Ovary (tissue), 9 donors: Measurements from ENCODE around the gene SYT8. TPM values are rescaled to one million over a fixed set of nuclear protein-coding genes. Genes with fewer than 3 reads are reported as not detected.

ENCODE experiments used
- DNase-seq, 5 donors: peaks; one replicate each; pipeline ENCODE4 v3.0.0-alpha.2; 2019 to 2020
- H3K27ac ChIP-seq, 2 donors: fragments of 200-600 bp; one replicate each; pipeline versions ENCODE4 v1.5.1 to v1.8.0; 2019 to 2022
- H3K27me3 ChIP-seq: fragments of 200-600 bp; one replicate; pipeline ENCODE4 v1.8.0; 2022
- H3K36me3 ChIP-seq: fragments of 200-600 bp; sonication (generic); one replicate; pipeline ENCODE4 v1.5.1; 2019
- H3K4me1 ChIP-seq: one replicate; pipeline ENCODE4 v1.8.1; 2013; ENCODE audit warnings: mild to moderate bottlenecking, moderate library complexity; ENCODE audit not compliant: insufficient read depth
- H3K4me3 ChIP-seq: fragments of 200-600 bp; sonication (generic); one replicate; pipeline ENCODE4 v1.5.1; 2017
- H3K9me3 ChIP-seq, 2 donors: fragments of 200-600 bp in 1 of 2; sonication (generic) in 1 of 2; one replicate each; pipeline versions ENCODE4 v1.5.1 to v1.8.1; 2013 to 2019; ENCODE audit warnings: mild to moderate bottlenecking in 1 of 2, moderate library complexity in 1 of 2
- CTCF ChIP-seq, 3 donors: fragments of 450-650 bp in 2 of 3; fragments of 200-600 bp in 1 of 3; IDR thresholded peaks; one replicate each; pipeline versions ENCODE4 v1.5.1 to v1.8.0; 2016 to 2022; ENCODE audit warnings: antibody characterized with exemption in 3 of 3, mild to moderate bottlenecking in 1 of 3
- EP300 ChIP-seq: sonication (generic); formaldehyde crosslinking; IDR thresholded peaks from one replicate; pipeline ENCODE4 v1.6.1; 2017; ENCODE audit warnings: antibody characterized with exemption
- POLR2A ChIP-seq: fragments of 450-650 bp; IDR thresholded peaks from one replicate; pipeline ENCODE4 v1.6.1; 2017; ENCODE audit warnings: antibody characterized with exemption, mild to moderate bottlenecking, moderate library complexity
- whole genome bisulfite sequencing, 3 donors: extraction: QIAGEN DNeasy Blood & Tissue Kit in 1 of 3; methylation state at CpG; one replicate each; pipeline versions ENCODE4 v1.1.5 to v1.1.7; 2013 to 2017; 5-methylcytosine and 5-hydroxymethylcytosine counted together
- intact Hi-C, 4 donors: fragments of 100-400 bp; cut with DNase I; formaldehyde crosslinking; loops; one replicate each; pipeline versions ENCODE4 v1.11.0 to v1.15.1; 2022 to 2023
- polyA plus RNA-seq, 2 donors: library from polyadenylated mRNA; stranded (reverse); fragments of 200-250 nt in 1 of 2; fragments of 350-450 nt in 1 of 2; fragmentation: Illumina TruSeq in 1 of 2; extraction: RNeasy Lipid Tissue Mini Kit (QIAGEN cat#74804) in 1 of 2; gene quantifications; one replicate each; pipeline ENCODE4 v1.2.3, GENCODE V29; 2013 to 2014
- total RNA-seq, 7 donors: library from RNA; depleted of rRNA in 2 of 7; stranded (reverse); fragments of >200 nt in 2 of 7; fragmentation: NEBNext Ultra II Directional in 3 of 7; extraction: Animal tissue kit (Norgen Biotek cat#: 25700) in 3 of 7; gene quantifications; one replicate each; pipeline versions ENCODE4 v1.1.0 to v1.2.4, GENCODE V29; 2016 to 2023
- donor health status: DM: no; HTN: no; CAD: no; lungs with moderate emphysema.
- donor health status: DM: no; HTN: no; CAD: no.
- donor health status: Bipolar disorder and iron deficiency.
- donor health status: DM: yes; HTN: yes; CAD: no.
- donor health status: DM: no; HTN: no; CAD: no.
- donor health status: DM: yes; HTN: yes; CAD: no.

The SYT8 gene
- total and polyA plus RNA-seq, 9 donors = 0.24 to 2.4 TPM; not detected in 7

- no peak overlapping the region for H3K4me3 ChIP-seq
These were observed 18.8 kb downstream of the SYT8 start for GRCh38 chr11:1853376-1854131.

GRCh38 chr11:1854132-1854948 is 19.6 kb downstream of the SYT8 start:
- no peak for DNase-seq
- H3K27ac ChIP-seq = no peak overlapping the region
- no peak overlapping the region for H3K4me3 ChIP-seq
- no peaks in the 10 kb centered on the region for H3K4me1 ChIP-seq
- no peak for TF ChIP-seq POLR2A
- TF ChIP-seq EP300 = no peak
- TF ChIP-seq CTCF (IDR thresholded peaks at IDR 0.05) = no peak
- no peaks in the 10 kb centered on the region for H3K9me3 ChIP-seq
- no peaks in the 10 kb centered on the region for H3K36me3 ChIP-seq
- no peaks in the 10 kb centered on the region for H3K27me3 ChIP-seq
- intact Hi-C loops = no loop called here
- whole genome bisulfite sequencing, 3 donors = 74 to 85% (median 79%) methylated on average over 25 to 27 of the region's 27 CpGs

More at GRCh38 chr11:1853376-1854131, 18.8 kb downstream of the SYT8 start:
- DNase-seq = no peak
- Histone ChIP-seq H3K27ac (no peak overlapping the region), H3K36me3 (no peaks in the 10 kb centered on the region), H3K4me1 (peaks cover 2% of the 10 kb centered on the region), H3K27me3 (no peaks in the 10 kb centered on the region), H3K9me3 (no peaks in the 10 kb centered on the region)
- 88 to 89% (median 88%) methylated on average over 19 of the region's 19 CpGs for WGBS, 3 donors
- intact Hi-C loops = no loop called here
- no peak for TF ChIP-seq EP300
- no peak for TF ChIP-seq POLR2A
- no peak for TF ChIP-seq CTCF (IDR thresholded peaks at IDR 0.05)

- Histone ChIP-seq H3K36me3 (no peaks in the 10 kb centered on the region), H3K4me3 (no peak overlapping the region), H3K27ac (no peak overlapping the region), H3K27me3 (no peaks in the 10 kb centered on the region), H3K9me3 (no peaks in the 10 kb centered on the region), H3K4me1 (no peaks in the 10 kb centered on the region)
- 70 to 82% (median 82%) methylated on average over 25 to 26 of the region's 26 CpGs for WGBS, 3 donors
- TF ChIP-seq EP300 (no peak), CTCF (IDR thresholded peaks at IDR 0.05) (no peak), POLR2A (no peak)
- intact Hi-C loops = no loop called here
- DNase-seq = no peak
These were observed 20.4 kb downstream of the SYT8 start for GRCh38 chr11:1854949-1855885.

GRCh38 chr11:1855886-1856265 is 21.1 kb downstream of the SYT8 start:
- H3K9me3 ChIP-seq = no peaks in the 10 kb centered on the region
- 88 to 94% (median 94%) methylated on average over 10 to 11 of the region's 11 CpGs for WGBS, 3 donors
- no peaks in the 10 kb centered on the region for H3K36me3 ChIP-seq
- no peak overlapping the region for H3K4me3 ChIP-seq
- H3K4me1 ChIP-seq = no peaks in the 10 kb centered on the region
- intact Hi-C loops = no loop called here
- no peak overlapping the region for H3K27ac ChIP-seq
- DNase-seq = no peak
- H3K27me3 ChIP-seq = no peaks in the 10 kb centered on the region
- TF ChIP-seq POLR2A (no peak), EP300 (no peak), CTCF (IDR thresholded peaks at IDR 0.05) (no peak)
